HEK293T (cell line): ENCODE measurements around the gene SLC17A9.

ENCODE experiments used
- ARNT ChIP-seq: fragments of 450-650 bp; IDR thresholded peaks from 2 replicates; pipeline ENCODE4 v1.6.1; 2017; ENCODE audit warnings: mild to moderate bottlenecking
- BHLHE40 ChIP-seq: fragments of 450-650 bp; IDR thresholded peaks from 2 replicates; pipeline ENCODE4 v1.6.1; 2016; ENCODE audit warnings: mild to moderate bottlenecking, moderate library complexity, borderline replicate concordance
- CTBP1 ChIP-seq: fragments of 450-650 bp; IDR thresholded peaks from 2 replicates; pipeline ENCODE4 v1.6.1; 2016; ENCODE audit warnings: borderline replicate concordance
- ELF4 ChIP-seq: fragments of 450-650 bp; IDR thresholded peaks from 2 replicates; pipeline ENCODE4 v1.6.1; 2017; ENCODE audit warnings: antibody characterized with exemption
- FOXA1 ChIP-seq: fragments of 450-650 bp; IDR thresholded peaks from 2 replicates; pipeline ENCODE4 v1.6.1; 2016; ENCODE audit warnings: mild to moderate bottlenecking
- FOXK2 ChIP-seq: fragments of 450-650 bp; IDR thresholded peaks from 2 replicates; pipeline ENCODE4 v1.6.1; 2016; ENCODE audit warnings: mild to moderate bottlenecking
- FOXM1 ChIP-seq: fragments of 450-650 bp; IDR thresholded peaks from 2 replicates; pipeline ENCODE4 v1.6.1; 2017; ENCODE audit warnings: mild to moderate bottlenecking, borderline replicate concordance
- SP1 ChIP-seq: fragments of 450-650 bp; IDR thresholded peaks from 2 replicates; pipeline ENCODE4 v1.6.1; 2017
- SUZ12 ChIP-seq: fragments of 450-650 bp; IDR thresholded peaks from 2 replicates; pipeline ENCODE4 v1.6.1; 2016; ENCODE audit warnings: mild to moderate bottlenecking
- TARDBP ChIP-seq: fragments of 450-650 bp; IDR thresholded peaks from 2 replicates; pipeline ENCODE4 v1.6.1; 2016

DNA sequence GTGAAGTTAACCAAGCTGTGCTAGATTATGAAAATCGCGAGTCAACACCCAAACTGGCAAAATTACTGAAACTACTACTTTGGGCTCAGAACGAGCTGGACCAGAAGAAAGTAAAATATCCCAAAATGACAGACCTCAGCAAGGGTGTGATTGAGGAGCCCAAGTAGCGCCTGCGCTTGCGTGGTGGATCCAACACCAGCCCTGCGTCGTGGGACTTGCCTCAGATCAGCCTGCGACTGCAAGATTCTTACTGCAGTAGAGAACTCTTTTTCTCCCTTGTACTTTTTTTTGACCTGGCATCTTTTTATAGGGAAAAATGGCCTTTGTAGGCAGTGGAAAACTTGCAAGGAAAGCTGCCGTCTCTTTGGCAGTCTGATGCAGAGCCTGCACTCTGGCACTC is 7.8 kb upstream of the SLC17A9 start:
- TF ChIP-seq ELF4 (no peak), FOXK2 (no peak), SP1 (no peak), BHLHE40 (no peak), FOXM1 (no peak), CTBP1 (no peak), SUZ12 (no peak), ARNT (no peak), TARDBP (no peak), FOXA1 (no peak)
